Left kidney (tissue), 2 donors: ENCODE measurements around the gene ECI1. TPM values are rescaled to one million over a fixed set of nuclear protein-coding genes. Genes with fewer than 3 reads are reported as not detected.
"Not testable (repeated sequence)": the region's sequence is repeated elsewhere in the genome, so short reads cannot be mapped to it uniquely, and the experiment has no call there.

Experiments used
- DNase-seq: peaks from one replicate; pipeline ENCODE4 v3.0.0-alpha.2; 2013
- polyA plus RNA-seq: library from polyadenylated mRNA; unstranded; fragments of 120-200 nt; gene quantifications from one replicate; pipeline ENCODE4 v1.2.1, GENCODE V29; 2013; ENCODE audit not compliant: insufficient read length

ECI1 gene
- polyA plus RNA-seq, 1 donor, result 55.2 TPM

- no peak for DNase-seq
Observed at GRCh38 chr16:2211923-2212347, 39.5 kb downstream of the ECI1 start.

GRCh38 chr16:2210386-2211365 is 40.7 kb downstream of the ECI1 start, which contains the start of gene BRICD5:
Gene BRICD5 (minus strand): TSS chr16:2210863. CDS start chr16:2210833, 30 bp downstream.
- no peak for DNase-seq

GRCh38 chr16:2210009-2210332 is 41.4 kb downstream of the ECI1 start:
- no peak for DNase-seq

- DNase-seq, result no peak
Observed at GRCh38 chr16:2209258-2210008, 42.0 kb downstream of the ECI1 start.

GRCh38 chr16:2208772-2209171 is 42.6 kb downstream of the ECI1 start:
- no peak for DNase-seq

- DNase-seq, result no peak
Observed at GRCh38 chr16:2208308-2208707, 43.1 kb downstream of the ECI1 start.

GRCh38 chr16:2207872-2208271 is 43.5 kb downstream of the ECI1 start:
- DNase-seq, result no peak

- DNase-seq, result no peak
Observed at GRCh38 chr16:2206780-2207433, 44.5 kb downstream of the ECI1 start.

- DNase-seq, result no peak
Observed at GRCh38 chr16:2206420-2206779, 45.0 kb downstream of the ECI1 start.

- DNase-seq, result no peak
Observed at GRCh38 chr16:2205967-2206313, 45.4 kb downstream of the ECI1 start.

GRCh38 chr16:2205104-2205966 is 46.1 kb downstream of the ECI1 start, which contains the start of gene MLST8:
Gene MLST8 (plus strand): TSS chr16:2205454. CDS start chr16:2206086, 632 bp downstream.
- DNase-seq, result peak; percentile 78

GRCh38 chr16:2204416-2205103 is 46.8 kb downstream of the ECI1 start:
- no peak for DNase-seq

- DNase-seq, result not testable (repeated sequence)
Observed at GRCh38 chr16:2203119-2203688, 48.2 kb downstream of the ECI1 start.

- no peak for DNase-seq
Observed at GRCh38 chr16:2200313-2200712, 51.1 kb downstream of the ECI1 start.

- no peak for DNase-seq
Observed at GRCh38 chr16:2199621-2200139, 51.7 kb downstream of the ECI1 start.

GRCh38 chr16:2199095-2199494 is 52.3 kb downstream of the ECI1 start:
- no peak for DNase-seq

GRCh38 chr16:2198283-2198682 is 53.1 kb downstream of the ECI1 start:
- DNase-seq, result no peak

- no peak for DNase-seq
Observed at GRCh38 chr16:2197765-2198164, 53.6 kb downstream of the ECI1 start.

GRCh38 chr16:2196981-2197511 is 54.3 kb downstream of the ECI1 start:
- no peak for DNase-seq
